Articular chondrocyte of knee joint (primary cell): ENCODE results near the gene JAML. TPM values are rescaled to one million over a fixed set of nuclear protein-coding genes. Genes with fewer than 3 reads are reported as not detected.

Experiments used
- small RNA-seq: library from RNA; depleted of rRNA; stranded (forward); fragments of <200 nt; gene quantifications from one replicate; pipeline ENCODE3, GENCODE V24; 2012
- total RNA-seq: library from RNA; depleted of rRNA; stranded (reverse); fragments of >200 nt; gene quantifications from 2 replicates; pipeline ENCODE4 v1.2.3, GENCODE V29; 2012

The JAML gene
- total RNA-seq, result not detected in 2 replicates

GRCh38 chr11:118224511-118225188 lies at the start of gene JAML:
TSS of gene JAML (minus strand) at chr11:118225011. CDS start at chr11:118214866, 10,145 bp downstream.

GRCh38 chr11:118263695-118264568 lies 39.1 kb upstream of the JAML start, which contains the start of gene MPZL2:
TSS of gene MPZL2 (minus strand) at chr11:118264297. CDS start at chr11:118264153, 144 bp downstream.

GRCh38 chr11:118251858-118252652 lies 27.2 kb upstream of the JAML start, which contains the start of gene MPZL3:
TSS of gene MPZL3 (minus strand) at chr11:118252365. CDS start at chr11:118252294, 71 bp downstream.

GRCh38 chr11:118175993-118176777 lies 48.6 kb downstream of the JAML start, which contains the start of gene SCN2B:
TSS of gene SCN2B (minus strand) at chr11:118176639. CDS start at chr11:118176431, 208 bp downstream.

GRCh38 chr11:118152552-118153471 lies 72.0 kb downstream of the JAML start, which contains the start of gene SCN4B:
TSS of gene SCN4B (minus strand) at chr11:118152823. CDS start at chr11:118152673, 150 bp downstream.

Small RNA genes lying within 50 kb of the gene (small RNA-seq; reads per million reads assigned to genes)
- not detected for gene HSPE1P18

Other genes with a start within 250 kb of the JAML start
- gene IL10RA, start 238.6 kb downstream of the JAML start, total RNA-seq, result 0.11 and 0.78 TPM in 2 replicates
- under 0.01 TPM in 1 of 2 replicates, not detected in the other for gene TMPRSS4, start 147.9 kb downstream of the JAML start, total RNA-seq
- gene SMIM35, start 138.0 kb downstream of the JAML start, total RNA-seq, result not detected in 2 replicates
- 0.32 and 0.52 TPM in 2 replicates for gene SCN4B, start 72.2 kb downstream of the JAML start, total RNA-seq
- gene SCN2B, start 48.4 kb downstream of the JAML start, total RNA-seq, result 3.4 and 4.1 TPM in 2 replicates
- gene MPZL3, start 27.4 kb upstream of the JAML start, total RNA-seq, result 3.0 and 6.9 TPM in 2 replicates
- gene MPZL2, start 39.3 kb upstream of the JAML start, total RNA-seq, result 1.3 and 2.9 TPM in 2 replicates
- not detected in 2 replicates for gene CD3E, start 79.7 kb upstream of the JAML start, total RNA-seq
- gene CD3D, start 117.7 kb upstream of the JAML start, total RNA-seq, result not detected in 2 replicates
- not detected in 2 replicates for gene CD3G, start 119.3 kb upstream of the JAML start, total RNA-seq
- 74.6 and 75.8 TPM in 2 replicates for gene UBE4A, start 134.6 kb upstream of the JAML start, total RNA-seq
- 40.5 and 45.1 TPM in 2 replicates for gene ATP5MG, start 176.6 kb upstream of the JAML start, total RNA-seq
- gene KMT2A, start 211.5 kb upstream of the JAML start, total RNA-seq, result 47.3 and 50.3 TPM in 2 replicates